Ectodermal cell (in vitro differentiated cells): ENCODE results near the gene ATAD3B.
"Not testable (repeated sequence)": the region's sequence is repeated elsewhere in the genome, so short reads cannot be mapped to it uniquely, and the experiment has no call there.

Experiments
- H3K27ac ChIP-seq: 2 replicates; pipeline ENCODE4 v1.7.0; 2013; ENCODE audit warnings: mild to moderate bottlenecking, low read depth, low read length; ENCODE audit not compliant: insufficient read depth, poor library complexity, severe bottlenecking
- H3K27me3 ChIP-seq: 2 replicates; pipeline ENCODE4 v1.7.0; 2013; ENCODE audit warnings: mild to moderate bottlenecking, low read length; ENCODE audit not compliant: insufficient read depth, control insufficient read depth, poor library complexity, severe bottlenecking
- H3K36me3 ChIP-seq: one replicate; pipeline ENCODE4 v1.7.0; 2013; ENCODE audit warnings: low read length; ENCODE audit not compliant: control insufficient read depth, insufficient read depth
- H3K4me1 ChIP-seq: one replicate; pipeline ENCODE4 v1.7.0; 2013; ENCODE audit warnings: low read length; ENCODE audit not compliant: control insufficient read depth, insufficient read depth
- H3K4me3 ChIP-seq: 2 replicates; pipeline ENCODE4 v1.7.0; 2013; ENCODE audit warnings: low read depth, low read length, control low read depth; ENCODE audit not compliant: insufficient read depth
- H3K9me3 ChIP-seq: 2 replicates; pipeline ENCODE4 v1.7.0; 2013; ENCODE audit warnings: mild to moderate bottlenecking, low read length, moderate library complexity; ENCODE audit not compliant: control insufficient read depth
- WGBS, 2 experiments: methylation state at CpG; one replicate each; pipeline ENCODE4 v1.1.7; 2013; ENCODE audit warnings: missing lambda C conversion rate in 2 of 2; 5-methylcytosine and 5-hydroxymethylcytosine counted together

The ATAD3B gene

GRCh38 chr1:1482856-1483255 is 11.3 kb downstream of the ATAD3B start:
- no peak overlapping the region for H3K27ac ChIP-seq
- no peaks in the 10 kb centered on the region for H3K27me3 ChIP-seq
- no peaks in the 10 kb centered on the region for H3K9me3 ChIP-seq
- H3K4me1 ChIP-seq, result no peaks in the 10 kb centered on the region
- WGBS, 2 experiments, result 94% methylated on average over 14 of the region's 14 CpGs
- peaks cover 21% of the 10 kb centered on the region for H3K36me3 ChIP-seq
- no peak overlapping the region for H3K4me3 ChIP-seq

- peaks cover 16% of the 10 kb centered on the region for H3K36me3 ChIP-seq
These were observed 12.1 kb downstream of the ATAD3B start for GRCh38 chr1:1483714-1484113.

GRCh38 chr1:1484976-1485750 is 13.6 kb downstream of the ATAD3B start:
- H3K27me3 ChIP-seq, H3K36me3 ChIP-seq, H3K9me3 ChIP-seq, H3K4me1 ChIP-seq, H3K4me3 ChIP-seq, H3K27ac ChIP-seq: not testable (repeated sequence)
- WGBS, 2 experiments, result 96 to 97% methylated on average over 38 to 39 of the region's 46 CpGs

More at GRCh38 chr1:1483714-1484113, 12.1 kb downstream of the ATAD3B start:
- Histone ChIP-seq H3K27me3 (no peaks in the 10 kb centered on the region), H3K4me3 (no peak overlapping the region), H3K27ac (no peak overlapping the region), H3K9me3 (no peaks in the 10 kb centered on the region), H3K4me1 (no peaks in the 10 kb centered on the region)
- 97% methylated on average over 16 of the region's 16 CpGs for WGBS, 2 experiments

GRCh38 chr1:1485755-1486317 is 14.3 kb downstream of the ATAD3B start:
- 96% methylated on average over 27 to 30 of the region's 31 CpGs for WGBS, 2 experiments
- H3K27me3 ChIP-seq, H3K4me1 ChIP-seq, H3K9me3 ChIP-seq, H3K4me3 ChIP-seq, H3K27ac ChIP-seq: not testable (repeated sequence)
- H3K36me3 ChIP-seq, result peaks cover 14% of the 10 kb centered on the region

- H3K36me3 ChIP-seq, result peaks cover 29% of the 10 kb centered on the region
- no peaks in the 10 kb centered on the region for H3K27me3 ChIP-seq
- H3K9me3 ChIP-seq, result no peaks in the 10 kb centered on the region
- H3K4me1 ChIP-seq, result no peaks in the 10 kb centered on the region
- WGBS, 2 experiments, result 94% methylated on average over 18 of the region's 18 CpGs
- no peak overlapping the region for H3K27ac ChIP-seq
- no peak overlapping the region for H3K4me3 ChIP-seq
These were observed 16.1 kb downstream of the ATAD3B start for GRCh38 chr1:1487701-1488100.

- Histone ChIP-seq H3K27me3 (no peaks in the 10 kb centered on the region), H3K4me3 (no peak overlapping the region), H3K36me3 (peaks cover 32% of the 10 kb centered on the region), H3K27ac (no peak overlapping the region), H3K4me1 (no peaks in the 10 kb centered on the region), H3K9me3 (no peaks in the 10 kb centered on the region)
- 95 to 97% methylated on average over 16 of the region's 16 CpGs for WGBS, 2 experiments
These were observed 17.7 kb downstream of the ATAD3B start for GRCh38 chr1:1489231-1489630.

- WGBS, 2 experiments, result 96 to 97% methylated on average over 19 of the region's 19 CpGs
- Histone ChIP-seq H3K27ac (no peak overlapping the region), H3K9me3 (no peaks in the 10 kb centered on the region), H3K4me3 (no peak overlapping the region), H3K36me3 (peaks cover 32% of the 10 kb centered on the region), H3K4me1 (no peaks in the 10 kb centered on the region), H3K27me3 (no peaks in the 10 kb centered on the region)
These were observed 18.3 kb downstream of the ATAD3B start for GRCh38 chr1:1489861-1490260.

GRCh38 chr1:1490633-1491230 is 19.2 kb downstream of the ATAD3B start:
- H3K36me3 ChIP-seq, result peaks cover 32% of the 10 kb centered on the region
- H3K4me3 ChIP-seq, result no peak overlapping the region
- H3K9me3 ChIP-seq, result no peaks in the 10 kb centered on the region
- no peaks in the 10 kb centered on the region for H3K4me1 ChIP-seq
- H3K27me3 ChIP-seq, result no peaks in the 10 kb centered on the region
- 96 to 97% methylated on average over 20 of the region's 25 CpGs for WGBS, 2 experiments
- no peak overlapping the region for H3K27ac ChIP-seq

- 95 to 97% methylated on average over 10 of the region's 10 CpGs for WGBS, 2 experiments
- no peak overlapping the region for H3K4me3 ChIP-seq
- H3K27ac ChIP-seq, result no peak overlapping the region
- no peaks in the 10 kb centered on the region for H3K9me3 ChIP-seq
- peaks cover 32% of the 10 kb centered on the region for H3K36me3 ChIP-seq
- no peaks in the 10 kb centered on the region for H3K27me3 ChIP-seq
- H3K4me1 ChIP-seq, result no peaks in the 10 kb centered on the region
These were observed 20.0 kb downstream of the ATAD3B start for GRCh38 chr1:1491601-1492000.

- H3K4me3 ChIP-seq, H3K27me3 ChIP-seq, H3K27ac ChIP-seq, H3K9me3 ChIP-seq, H3K4me1 ChIP-seq: not testable (repeated sequence)
- H3K36me3 ChIP-seq, result peaks cover 32% of the 10 kb centered on the region
- 95 to 96% methylated on average over 22 of the region's 22 CpGs for WGBS, 2 experiments
These were observed 22.7 kb downstream of the ATAD3B start for GRCh38 chr1:1494311-1494710.
